IMR-90 (cell line): ENCODE measurements around the gene TNFSF12. TPM values are rescaled to one million over a fixed set of nuclear protein-coding genes. Genes with fewer than 3 reads are reported as not detected.
A peak's percentile ranks its signal among the peaks of the same experiment; 100 is the strongest.

Experiments
- ATAC-seq: fragments of 200-7000 bp; cut with Tn5 transposase; 2 replicates; pipeline ENCODE4 v1.9.1; 2020; ENCODE audit warnings: low read depth, mild to moderate bottlenecking, moderate library complexity
- BruUV-seq: library from RNA; stranded (reverse); fragments of 400-500 nt; replicated peaks from 2 replicates; lab custom pipeline; 2021; lab: Mats Ljungman, UMichigan
- CTCF ChIA-PET: fragments of 300-600 bp; formaldehyde crosslinking; extraction: SDS; loops from one replicate; lab custom pipeline; 2021; ENCODE audit warnings: antibody characterized with exemption; lab: Yijun Ruan, JAX
- POLR2A ChIA-PET: fragments of 300-600 bp; sonication (Branson Sonifier 250); formaldehyde crosslinking; loops from one replicate; lab custom pipeline; 2022; ENCODE audit warnings: antibody characterized with exemption; ENCODE audit not compliant: unreplicated experiment; lab: Charles Lee
- DNase-seq: peaks from one replicate; pipeline ENCODE4 v3.0.0; 2013
- H2AFZ ChIP-seq: replicated peaks from 2 replicates; pipeline ENCODE3; 2013; ENCODE audit warnings: low read length, mild to moderate bottlenecking; ENCODE audit not compliant: poor library complexity
- H2AK5ac ChIP-seq: 2 replicates; pipeline ENCODE4 v1.6.1; 2013; ENCODE audit warnings: low read depth, low read length, inconsistent platforms
- H2AK9ac ChIP-seq: replicated peaks from 2 replicates; pipeline ENCODE3; 2013; ENCODE audit warnings: mild to moderate bottlenecking, low read depth, low read length, moderate library complexity; ENCODE audit not compliant: poor library complexity
- H2BK120ac ChIP-seq: 2 replicates; pipeline ENCODE4 v1.6.1; 2013; ENCODE audit warnings: low read depth, low read length, inconsistent platforms
- H2BK15ac ChIP-seq: 3 replicates; pipeline ENCODE4 v1.6.1; 2013; ENCODE audit warnings: low read depth, low read length, inconsistent platforms
- H2BK20ac ChIP-seq: 2 replicates; pipeline ENCODE4 v1.6.1; 2013; ENCODE audit warnings: low read depth, mild to moderate bottlenecking, inconsistent platforms, low read length, moderate library complexity
- H2BK5ac ChIP-seq: 2 replicates; pipeline ENCODE4 v1.6.1; 2013; ENCODE audit warnings: mild to moderate bottlenecking, low read depth, low read length, inconsistent platforms; ENCODE audit not compliant: poor library complexity, severe bottlenecking
- H3K14ac ChIP-seq: replicated peaks from 2 replicates; pipeline ENCODE4 v1.6.1; 2013; ENCODE audit warnings: low read depth, low read length, inconsistent platforms
- H3K18ac ChIP-seq: 2 replicates; pipeline ENCODE4 v1.6.1; 2013; ENCODE audit warnings: low read depth, low read length, control low read depth
- H3K23ac ChIP-seq: 2 replicates; pipeline ENCODE4 v1.6.1; 2013; ENCODE audit warnings: low read depth, low read length, inconsistent platforms
- H3K27ac ChIP-seq: 2 replicates; pipeline ENCODE4 v1.5.1; 2013; ENCODE audit warnings: mild to moderate bottlenecking, control low read depth, low read length; ENCODE audit not compliant: insufficient read depth
- H3K27me3 ChIP-seq: 2 replicates; pipeline ENCODE4 v1.6.1; 2013; ENCODE audit warnings: low read length; ENCODE audit not compliant: control insufficient read depth, insufficient read depth
- H3K36me3 ChIP-seq: 2 replicates; pipeline ENCODE4 v1.6.1; 2013; ENCODE audit warnings: low read length, mixed read lengths; ENCODE audit not compliant: control insufficient read depth, insufficient read depth
- H3K4ac ChIP-seq: 2 replicates; pipeline ENCODE4 v1.6.1; 2013; ENCODE audit warnings: low read depth, low read length, inconsistent platforms
- H3K4me1 ChIP-seq: 2 replicates; pipeline ENCODE4 v1.6.1; 2013; ENCODE audit warnings: low read length, mixed read lengths; ENCODE audit not compliant: control insufficient read depth, insufficient read depth
- H3K4me2 ChIP-seq: 2 replicates; pipeline ENCODE4 v1.6.1; 2013; ENCODE audit warnings: low read depth, mild to moderate bottlenecking, control low read depth, low read length, moderate library complexity
- H3K4me3 ChIP-seq: 2 replicates; pipeline ENCODE4 v1.5.1; 2013; ENCODE audit warnings: low read depth, mild to moderate bottlenecking, control low read depth, low read length, moderate library complexity; ENCODE audit not compliant: insufficient read depth
- H3K56ac ChIP-seq: 2 replicates; pipeline ENCODE4 v1.6.1; 2013; ENCODE audit warnings: low read length, inconsistent platforms; ENCODE audit not compliant: insufficient read depth; ENCODE audit errors: extremely low read depth
- H3K79me1 ChIP-seq, 2 experiments: 2 replicates each; pipeline ENCODE4 v1.6.1; 2013; ENCODE audit warnings: low read length in 2 of 2, inconsistent platforms in 1 of 2, low read depth in 1 of 2
- H3K9ac ChIP-seq: 2 replicates; pipeline ENCODE4 v1.6.1; 2013; ENCODE audit warnings: low read depth, low read length, control low read depth
- H3K9me1 ChIP-seq: 2 replicates; pipeline ENCODE4 v1.6.1; 2013; ENCODE audit warnings: low read length, inconsistent platforms; ENCODE audit not compliant: insufficient read depth
- H3K9me3 ChIP-seq: 2 replicates; pipeline ENCODE4 v1.6.1; 2013; ENCODE audit warnings: low read length; ENCODE audit not compliant: control insufficient read depth, insufficient read depth
- H4K20me1 ChIP-seq: 2 replicates; pipeline ENCODE4 v1.6.1; 2013; ENCODE audit warnings: low read length, inconsistent platforms; ENCODE audit not compliant: insufficient read depth
- H4K5ac ChIP-seq: 2 replicates; pipeline ENCODE4 v1.6.1; 2013; ENCODE audit warnings: mild to moderate bottlenecking, low read depth, low read length, control low read depth
- H4K8ac ChIP-seq, 2 experiments: 2 replicates each; pipeline ENCODE4 v1.6.1; 2013; ENCODE audit warnings: low read depth in 2 of 2, low read length in 2 of 2, control low read depth in 1 of 2, inconsistent platforms in 1 of 2
- H4K91ac ChIP-seq: 2 replicates; pipeline ENCODE4 v1.6.1; 2013; ENCODE audit warnings: low read depth, low read length, inconsistent platforms; ENCODE audit not compliant: insufficient read depth
- MAZ ChIP-seq: IDR thresholded peaks from 2 replicates; pipeline ENCODE4 v1.6.1; 2012; ENCODE audit warnings: low read depth, mild to moderate bottlenecking, low read length, improper control_type of control experiment, moderate library complexity, borderline replicate concordance
- POLR2A ChIP-seq: IDR thresholded peaks from 2 replicates; pipeline ENCODE4 v1.6.1; 2012; ENCODE audit warnings: mild to moderate bottlenecking, low read depth, low read length
- WGBS, 2 experiments: methylation state at CpG; one replicate each; pipeline versions ENCODE4 v1.1.5 to v1.1.7; 2013; ENCODE audit warnings: missing lambda C conversion rate in 2 of 2; ENCODE audit not compliant: insufficient read length in 1 of 2; ENCODE audit errors: extremely low coverage in 2 of 2; 5-methylcytosine and 5-hydroxymethylcytosine counted together
- dilution Hi-C: fragments of 300-500 bp; cut with HindIII; formaldehyde crosslinking; loops from one replicate; pipeline ENCODE4 v1.14.3; 2018; ENCODE audit warnings: low sequenced_read_pairs; ENCODE audit not compliant: unreplicated experiment
- in situ Hi-C: fragments of 300-500 bp; cut with MboI; formaldehyde crosslinking; loops from 3 replicates; pipeline ENCODE4 v1.14.3; 2019; ENCODE audit warnings: low sequenced_read_pairs, inconsistent platforms, mixed read lengths
- intact Hi-C: fragments of 100-400 bp; cut with micrococcal nuclease; formaldehyde crosslinking; loops from 2 replicates; pipeline ENCODE4 v1.10.0; 2022
- polyA plus RNA-seq, 3 experiments: library from polyadenylated mRNA; depleted of rRNA; stranded (reverse); fragments of >200 nt; gene quantifications; 2 replicates each; pipeline ENCODE4 v1.2.3, GENCODE V29; 2012; ENCODE audit warnings: low replicate concordance in 1 of 3
- total RNA-seq: library from RNA; depleted of rRNA; stranded (reverse); fragments of >200 nt; gene quantifications from 2 replicates; pipeline ENCODE4 v1.2.3, GENCODE V29; 2012

TNFSF12 gene
- total and polyA plus RNA-seq, 2 of the 4 experiments (the other 2 are of a cell fraction) = 2.7 to 22.0 TPM

DNA sequence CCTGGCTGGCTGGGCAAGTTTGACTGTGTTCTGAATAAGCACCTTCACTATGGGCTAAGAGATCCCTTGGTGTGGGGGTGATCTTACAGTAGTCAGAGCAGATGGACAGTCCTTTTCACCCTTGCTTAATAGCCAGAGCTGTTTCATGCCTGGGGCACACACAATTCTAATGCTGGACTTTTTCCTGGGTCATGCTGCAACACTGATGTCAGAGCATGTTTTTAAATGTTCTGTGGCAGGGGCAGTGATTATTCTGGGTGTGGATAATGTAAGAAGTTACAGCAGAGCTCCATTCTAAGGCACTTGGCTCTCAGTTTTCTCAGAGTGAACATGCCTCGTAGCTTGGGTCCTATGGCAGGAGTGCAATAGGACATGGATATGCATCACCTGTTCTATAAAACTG is 26.6 kb downstream of the TNFSF12 start:
- ChIA-PET POLR2A (interaction anchor here (0.8 kb wide), 1 partner anchor 9 kb away, joined by 3 read pairs; the partner anchor contains the start of gene MPDU1), CTCF (interaction anchor here (0.6 to 2.2 kb wide), 3 partner anchors 14 to 67 kb away, joined by 4 to 9 read pairs (median 5); no protein-coding TSS in a partner anchor)
- peak overlapping the region; percentile 83; the same call in 1 of the 2 replicates for H3K4me2 ChIP-seq
- H3K4me1 ChIP-seq = peaks cover 20% of the 10 kb centered on the region
- H4K5ac ChIP-seq = no peak overlapping the region
- BruUV-seq = no TSS peak
- H2AK5ac ChIP-seq = no peak overlapping the region
- peaks cover 12 to 71% of the 10 kb centered on the region in 2 experiments for H3K79me1 ChIP-seq
- ATAC-seq (no peak), DNase-seq (no peak)
- H3K56ac ChIP-seq = 0 out of 2 replicates have a peak overlapping the region, but pooled peaks have one; percentile 11
- no peaks in the 10 kb centered on the region for H3K9me3 ChIP-seq
- peak overlapping the region; percentile 74 for H3K23ac ChIP-seq
- H2BK120ac ChIP-seq = no peak overlapping the region
- no peak overlapping the region for H4K8ac ChIP-seq
- H3K4me3 ChIP-seq = no peak overlapping the region
- peaks cover 64% of the 10 kb centered on the region for H3K36me3 ChIP-seq
- H3K9ac ChIP-seq = peak overlapping the region; percentile 25; the same call in 1 of the 2 replicates
- no peaks in the 10 kb centered on the region for H3K27me3 ChIP-seq
- peak overlapping the region; percentile 13; the same call in 1 of the 2 replicates for H3K14ac ChIP-seq
- dilution Hi-C loops (no loop called here), intact Hi-C loops (no loop called here), in situ Hi-C loops (no loop called here)
- no peak overlapping the region for H3K27ac ChIP-seq
- H2BK20ac ChIP-seq = no peak overlapping the region
- peaks cover 70% of the 10 kb centered on the region for H4K20me1 ChIP-seq
- H4K91ac ChIP-seq = no peak overlapping the region
- no CpG with 5 or more reads among the region's 1 CpG for whole genome bisulfite sequencing, 2 experiments
- no peak overlapping the region for H3K4ac ChIP-seq
- H3K9me1 ChIP-seq = peaks cover 18% of the 10 kb centered on the region
- H2BK5ac ChIP-seq = no peak overlapping the region
- H2BK15ac ChIP-seq = no peak overlapping the region
- TF ChIP-seq MAZ (no peak), POLR2A (0 out of 2 replicates have a peak, but pooled peaks have one; percentile 30)
- H2AK9ac ChIP-seq = no peak overlapping the region
- H2AFZ ChIP-seq = no peak overlapping the region
- H3K18ac ChIP-seq = no peak overlapping the region
